Stomach (tissue), 4 donors: ENCODE results near the gene APBA1.

Source experiments
- POLR2A ChIP-seq, 4 donors: fragments of 450-650 bp; IDR thresholded peaks; one replicate each; pipeline ENCODE4 v1.6.1; 2016; ENCODE audit warnings: antibody characterized with exemption in 4 of 4, control low read depth in 2 of 4, mild to moderate bottlenecking in 1 of 4, moderate library complexity in 1 of 4
- POLR2AphosphoS5 ChIP-seq, 3 donors: sonication (generic); formaldehyde crosslinking; IDR thresholded peaks; one replicate each; pipeline ENCODE4 v1.6.1; 2016; ENCODE audit warnings: antibody characterized with exemption in 3 of 3
- TF ChIP-seq, protein P1 (sequence below), 7 experiments: fragments of 450-650 bp in 4 of 7; fragments of 200-600 bp in 3 of 7; sonication (generic) in 3 of 7; IDR thresholded peaks; one replicate each; pipeline ENCODE4 v1.5.1; 2016 to 2019; ENCODE audit warnings: antibody characterized with exemption in 7 of 7, control low read depth in 2 of 7, mild to moderate bottlenecking in 1 of 7

DNA sequence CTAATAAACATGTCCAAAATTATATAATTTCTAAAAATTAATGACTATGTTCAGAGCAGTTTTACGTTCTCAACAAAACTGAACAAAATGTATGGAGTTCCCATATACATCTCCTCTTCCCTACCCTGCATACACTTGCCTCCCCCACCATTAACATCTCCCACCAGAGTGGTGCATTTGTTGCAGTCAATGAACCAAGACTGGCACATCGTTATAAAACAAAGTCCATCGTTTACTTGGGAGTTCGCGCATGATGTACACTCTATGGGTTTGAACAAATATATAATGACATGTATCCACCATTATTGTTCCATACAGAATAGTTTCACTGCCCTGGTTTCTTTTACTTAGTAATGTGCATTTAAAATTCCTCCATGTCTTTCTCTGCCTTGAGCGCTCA, 130.1 kb downstream of the APBA1 start:
- TF ChIP-seq, protein P1, sequence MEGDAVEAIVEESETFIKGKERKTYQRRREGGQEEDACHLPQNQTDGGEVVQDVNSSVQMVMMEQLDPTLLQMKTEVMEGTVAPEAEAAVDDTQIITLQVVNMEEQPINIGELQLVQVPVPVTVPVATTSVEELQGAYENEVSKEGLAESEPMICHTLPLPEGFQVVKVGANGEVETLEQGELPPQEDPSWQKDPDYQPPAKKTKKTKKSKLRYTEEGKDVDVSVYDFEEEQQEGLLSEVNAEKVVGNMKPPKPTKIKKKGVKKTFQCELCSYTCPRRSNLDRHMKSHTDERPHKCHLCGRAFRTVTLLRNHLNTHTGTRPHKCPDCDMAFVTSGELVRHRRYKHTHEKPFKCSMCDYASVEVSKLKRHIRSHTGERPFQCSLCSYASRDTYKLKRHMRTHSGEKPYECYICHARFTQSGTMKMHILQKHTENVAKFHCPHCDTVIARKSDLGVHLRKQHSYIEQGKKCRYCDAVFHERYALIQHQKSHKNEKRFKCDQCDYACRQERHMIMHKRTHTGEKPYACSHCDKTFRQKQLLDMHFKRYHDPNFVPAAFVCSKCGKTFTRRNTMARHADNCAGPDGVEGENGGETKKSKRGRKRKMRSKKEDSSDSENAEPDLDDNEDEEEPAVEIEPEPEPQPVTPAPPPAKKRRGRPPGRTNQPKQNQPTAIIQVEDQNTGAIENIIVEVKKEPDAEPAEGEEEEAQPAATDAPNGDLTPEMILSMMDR (IDR thresholded peaks at IDR 0.05): no peak
- TF ChIP-seq POLR2A (IDR thresholded peaks at IDR 0.05) (no peak), POLR2AphosphoS5 (IDR thresholded peaks at IDR 0.05) (no peak)
